ENCODE measurements around the gene DCST1.

DCST1 gene

DNA sequence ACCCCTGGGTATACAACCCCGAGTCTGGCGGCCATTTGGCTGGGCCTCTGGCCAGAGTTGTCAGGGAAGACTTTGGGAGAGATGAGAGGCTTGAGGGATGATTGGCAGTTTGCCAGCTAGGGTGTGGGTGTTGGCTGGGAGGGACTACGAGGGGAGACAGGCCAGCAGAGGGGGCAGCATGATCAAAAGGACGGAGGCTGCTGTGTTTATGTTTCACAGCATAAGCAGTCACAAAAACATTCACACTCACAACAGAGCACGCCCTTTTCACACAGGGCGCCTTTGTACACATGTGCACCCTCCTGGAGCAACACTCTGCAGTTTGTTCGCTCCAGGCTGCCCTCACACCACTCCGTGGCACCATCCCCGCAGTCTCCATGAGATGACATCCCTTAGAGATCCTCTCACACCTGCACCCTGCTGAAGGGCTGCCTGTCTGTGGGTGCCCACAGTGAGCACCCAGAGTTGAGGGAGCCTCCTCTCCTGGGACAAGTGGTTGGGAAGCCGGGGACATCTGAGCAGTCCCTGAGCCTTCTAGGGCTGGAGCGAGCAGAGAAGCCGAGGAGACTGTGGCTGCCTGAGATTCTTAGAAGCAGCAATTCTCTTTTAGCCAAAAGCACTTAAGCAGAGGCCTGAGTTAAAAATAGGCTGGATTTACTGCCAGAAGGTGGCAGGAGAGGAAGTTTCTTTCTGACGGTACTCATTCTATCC, 60.4 kb downstream of the DCST1 start:
- DNase-seq, result peak; percentile 81

DNA sequence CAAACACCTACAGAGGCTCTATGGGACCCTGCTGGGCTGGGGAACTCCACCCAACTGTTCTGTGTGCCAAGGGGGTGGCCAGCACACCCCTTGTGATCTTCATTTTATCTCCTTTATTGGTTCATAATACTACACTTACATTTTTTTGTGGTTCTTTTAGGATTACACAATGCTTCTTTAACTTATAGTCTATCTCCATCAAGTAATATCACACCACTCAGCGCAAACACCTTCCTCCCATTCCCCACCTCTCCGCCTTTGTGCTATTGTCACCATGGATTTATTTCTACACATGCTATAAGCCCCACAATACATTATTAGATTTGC, 61.0 kb downstream of the DCST1 start:
- peak; percentile 59 for DNase-seq

GRCh38 chr1:155099331-155099730, 65.7 kb downstream of the DCST1 start:
- DNase-seq, result no peak
